A673 (cell line): ENCODE measurements around the gene ZNF891. TPM values are rescaled to one million over a fixed set of nuclear protein-coding genes. Genes with fewer than 3 reads are reported as not detected.

Experiments
- BruUV-seq: library from RNA; stranded (reverse); fragments of 400-500 nt; replicated peaks from 2 replicates; lab custom pipeline; 2021; lab: Mats Ljungman, UMichigan
- CTCF ChIA-PET: fragments of 300-600 bp; sonication (Branson Sonifier 250); formaldehyde crosslinking; loops from one replicate; lab custom pipeline; 2022; ENCODE audit warnings: antibody characterized with exemption; lab: Charles Lee
- POLR2A ChIA-PET: fragments of 300-600 bp; sonication (Branson Sonifier 250); formaldehyde crosslinking; loops from one replicate; lab custom pipeline; 2022; ENCODE audit warnings: antibody characterized with exemption; ENCODE audit not compliant: low non-redundant PET; lab: Charles Lee
- DNase-seq: peaks from one replicate; pipeline ENCODE4 v3.0.0-alpha.2; 2015; ENCODE audit warnings: low spot score
- H3K27ac ChIP-seq: fragments of 200-600 bp; sonication (generic); 2 replicates; pipeline ENCODE4 v1.5.1; 2016; ENCODE audit warnings: mixed run types, low read depth, mild to moderate bottlenecking, mixed read lengths, antibody characterized with exemption, low read length; ENCODE audit not compliant: poor library complexity, severe bottlenecking
- H3K27me3 ChIP-seq: fragments of 200-600 bp; sonication (generic); replicated peaks from 2 replicates; pipeline ENCODE4 v1.6.1; 2017; ENCODE audit warnings: mixed run types, low read depth, mild to moderate bottlenecking, mixed read lengths, antibody characterized with exemption, low read length; ENCODE audit not compliant: insufficient read depth, poor library complexity
- H3K36me3 ChIP-seq: fragments of 200-600 bp; sonication (generic); 2 replicates; pipeline ENCODE4 v1.6.1; 2016; ENCODE audit warnings: mixed run types, mild to moderate bottlenecking, mixed read lengths, antibody characterized with exemption, low read length; ENCODE audit not compliant: insufficient read depth, poor library complexity, severe bottlenecking
- H3K4me1 ChIP-seq: fragments of 200-600 bp; sonication (generic); 2 replicates; pipeline ENCODE4 v1.6.1; 2017; ENCODE audit warnings: mixed run types, mild to moderate bottlenecking, mixed read lengths, antibody characterized with exemption, low read length; ENCODE audit not compliant: insufficient read depth, poor library complexity, severe bottlenecking
- H3K4me3 ChIP-seq: fragments of 200-600 bp; sonication (generic); 2 replicates; pipeline ENCODE4 v1.5.1; 2016; ENCODE audit warnings: low read depth, mixed run types, mild to moderate bottlenecking, mixed read lengths, low read length; ENCODE audit not compliant: poor library complexity, severe bottlenecking
- H3K9me3 ChIP-seq: fragments of 200-600 bp; sonication (generic); 2 replicates; pipeline ENCODE4 v1.6.1; 2016; ENCODE audit warnings: mixed run types, low read depth, mild to moderate bottlenecking, mixed read lengths, antibody characterized with exemption, low read length; ENCODE audit not compliant: poor library complexity, severe bottlenecking
- EZH2 ChIP-seq: fragments of 200-600 bp; sonication (generic); IDR thresholded peaks from 2 replicates; pipeline ENCODE4 v1.6.1; 2017; ENCODE audit warnings: borderline replicate concordance, low read depth, mild to moderate bottlenecking, mixed read lengths, antibody characterized with exemption, low read length; ENCODE audit not compliant: poor library complexity, severe bottlenecking
- intact Hi-C: fragments of 100-400 bp; cut with micrococcal nuclease; formaldehyde crosslinking; loops from one replicate; pipeline ENCODE4 v1.10.0; 2022; ENCODE audit not compliant: unreplicated experiment
- total RNA-seq: library from RNA; stranded (reverse); gene quantifications from 2 replicates; pipeline ENCODE4 v1.2.3, GENCODE V29; 2021
- TF ChIP-seq, protein P1 (sequence below): fragments of 300-800, 200-600 bp; sonication (generic); conservative IDR thresholded peaks from 2 replicates; pipeline ENCODE4 v1.5.1; 2017; ENCODE audit warnings: low read depth, mild to moderate bottlenecking, antibody characterized with exemption, low read length, moderate library complexity, mixed read lengths

Gene ZNF891
- total RNA-seq, 1 experiment from 2014 or later = 2.9 TPM

DNA sequence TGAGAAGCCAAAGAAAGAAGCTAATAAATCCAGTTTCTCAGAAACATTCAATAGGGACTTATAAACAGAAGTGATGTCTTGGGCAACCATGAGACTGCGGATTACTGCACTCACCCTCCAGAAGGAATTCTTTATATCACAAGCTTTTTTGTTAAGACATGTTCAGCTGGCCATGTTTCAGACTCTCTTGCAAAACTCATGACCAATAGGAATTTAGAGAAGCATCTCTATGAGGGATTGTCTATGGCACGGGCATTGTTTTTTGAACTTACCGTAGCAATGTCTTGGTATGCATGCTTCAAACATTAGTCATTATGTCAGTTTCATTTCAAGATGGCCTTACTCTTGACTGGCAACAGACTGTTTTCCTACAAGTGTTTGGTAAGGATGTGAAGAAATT, 35.7 kb upstream of the ZNF891 start:
- H3K4me1 ChIP-seq = no peaks in the 10 kb centered on the region
- no TSS peak for BruUV-seq
- TF ChIP-seq, protein P1, sequence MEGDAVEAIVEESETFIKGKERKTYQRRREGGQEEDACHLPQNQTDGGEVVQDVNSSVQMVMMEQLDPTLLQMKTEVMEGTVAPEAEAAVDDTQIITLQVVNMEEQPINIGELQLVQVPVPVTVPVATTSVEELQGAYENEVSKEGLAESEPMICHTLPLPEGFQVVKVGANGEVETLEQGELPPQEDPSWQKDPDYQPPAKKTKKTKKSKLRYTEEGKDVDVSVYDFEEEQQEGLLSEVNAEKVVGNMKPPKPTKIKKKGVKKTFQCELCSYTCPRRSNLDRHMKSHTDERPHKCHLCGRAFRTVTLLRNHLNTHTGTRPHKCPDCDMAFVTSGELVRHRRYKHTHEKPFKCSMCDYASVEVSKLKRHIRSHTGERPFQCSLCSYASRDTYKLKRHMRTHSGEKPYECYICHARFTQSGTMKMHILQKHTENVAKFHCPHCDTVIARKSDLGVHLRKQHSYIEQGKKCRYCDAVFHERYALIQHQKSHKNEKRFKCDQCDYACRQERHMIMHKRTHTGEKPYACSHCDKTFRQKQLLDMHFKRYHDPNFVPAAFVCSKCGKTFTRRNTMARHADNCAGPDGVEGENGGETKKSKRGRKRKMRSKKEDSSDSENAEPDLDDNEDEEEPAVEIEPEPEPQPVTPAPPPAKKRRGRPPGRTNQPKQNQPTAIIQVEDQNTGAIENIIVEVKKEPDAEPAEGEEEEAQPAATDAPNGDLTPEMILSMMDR = no peak
- TF ChIP-seq EZH2 = no peak
- H3K27me3 ChIP-seq = no peaks in the 10 kb centered on the region
- H3K27ac ChIP-seq = no peak overlapping the region
- H3K4me3 ChIP-seq = no peak overlapping the region
- DNase-seq = no peak
- intact Hi-C loops = no loop called here
- ChIA-PET CTCF (no interaction called here), POLR2A (no interaction called here)
- no peaks in the 10 kb centered on the region for H3K36me3 ChIP-seq
- peaks cover 48% of the 10 kb centered on the region for H3K9me3 ChIP-seq

DNA sequence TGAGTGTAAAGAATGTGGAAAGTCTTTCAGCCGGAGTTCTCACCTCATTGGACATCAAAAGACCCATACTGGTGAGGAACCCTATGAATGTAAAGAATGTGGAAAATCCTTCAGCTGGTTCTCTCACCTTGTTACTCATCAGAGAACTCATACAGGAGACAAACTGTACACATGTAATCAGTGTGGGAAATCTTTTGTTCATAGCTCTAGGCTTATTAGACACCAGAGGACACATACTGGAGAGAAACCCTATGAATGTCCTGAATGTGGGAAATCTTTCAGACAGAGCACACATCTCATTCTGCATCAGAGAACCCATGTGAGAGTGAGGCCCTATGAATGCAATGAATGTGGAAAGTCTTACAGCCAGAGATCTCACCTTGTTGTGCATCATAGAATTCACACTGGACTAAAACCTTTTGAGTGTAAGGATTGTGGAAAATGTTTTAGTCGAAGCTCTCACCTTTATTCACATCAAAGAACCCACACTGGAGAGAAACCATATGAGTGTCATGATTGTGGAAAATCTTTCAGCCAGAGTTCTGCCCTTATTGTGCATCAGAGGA, 26.1 kb upstream of the ZNF891 start:
- Histone ChIP-seq H3K27ac (no peak overlapping the region), H3K4me1 (no peaks in the 10 kb centered on the region), H3K36me3 (peaks cover 55% of the 10 kb centered on the region), H3K4me3 (no peak overlapping the region), H3K27me3 (no peaks in the 10 kb centered on the region), H3K9me3 (peaks cover 80% of the 10 kb centered on the region)
- POLR2A ChIA-PET = no interaction called here
- DNase-seq = no peak
- CTCF ChIA-PET = no interaction called here
- TF ChIP-seq, protein P1 = no peak
- TF ChIP-seq EZH2 = no peak
- intact Hi-C loops = no loop called here
- BruUV-seq = no TSS peak

DNA sequence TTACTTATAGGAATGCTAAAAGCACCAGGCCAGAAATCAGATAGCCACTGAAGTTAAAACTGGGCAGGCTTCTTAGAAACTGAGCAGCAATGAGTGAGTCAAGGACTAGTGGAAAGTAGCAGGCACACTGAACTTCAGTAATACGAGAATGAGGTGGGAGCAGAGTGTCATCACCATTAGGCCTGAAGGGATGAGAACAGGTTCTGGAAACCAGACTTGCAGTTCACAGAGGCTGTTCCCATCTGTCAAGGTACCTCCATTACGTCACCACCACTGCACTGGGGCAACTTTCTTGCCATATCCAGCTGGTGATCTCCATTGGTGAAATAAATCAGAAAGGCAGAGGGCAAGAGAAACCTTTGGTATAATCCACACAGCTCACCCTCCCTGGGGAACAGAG, 15.9 kb upstream of the ZNF891 start:
- intact Hi-C loops = no loop called here
- Histone ChIP-seq H3K4me3 (no peak overlapping the region), H3K4me1 (no peaks in the 10 kb centered on the region), H3K27ac (no peak overlapping the region), H3K27me3 (no peaks in the 10 kb centered on the region), H3K36me3 (peaks cover 19% of the 10 kb centered on the region), H3K9me3 (peaks cover 35% of the 10 kb centered on the region)
- TF ChIP-seq, protein P1 = no peak
- no peak for TF ChIP-seq EZH2
- POLR2A ChIA-PET = no interaction called here
- DNase-seq = no peak
- CTCF ChIA-PET = no interaction called here
- no TSS peak for BruUV-seq
